Spleen (tissue), 7 donors: ENCODE data around the gene NYNRIN.

Experiments
- CTCF ChIP-seq, 11 experiments: fragments of 200-600 bp in 7 of 11; fragments of 450-650 bp in 4 of 11; sonication (generic) in 4 of 11; IDR thresholded peaks in 8 of 11; conservative IDR thresholded peaks in 3 of 11; 1 replicate in 7 of 11; 2 replicates in 4 of 11; pipeline versions ENCODE4 v1.4.0 to v1.8.0; 2016 to 2021; ENCODE audit warnings: antibody characterized with exemption in 11 of 11, inconsistent platforms in 4 of 11, mild to moderate bottlenecking in 1 of 11
- POLR2A ChIP-seq, 3 donors: fragments of 450-650 bp; IDR thresholded peaks; one replicate each; pipeline ENCODE4 v1.5.1; 2017; ENCODE audit warnings: antibody characterized with exemption in 3 of 3, mild to moderate bottlenecking in 1 of 3
- POLR2AphosphoS5 ChIP-seq, 3 donors: sonication (generic); formaldehyde crosslinking; IDR thresholded peaks; one replicate each; pipeline ENCODE4 v1.5.1; 2017; ENCODE audit warnings: antibody characterized with exemption in 3 of 3
- donor health status: DM: no; HTN: no; CAD: no; lungs with moderate emphysema.
- donor health status: DM: no; HTN: no; CAD: no.
- donor health status: DM: no; HTN: no; CAD: no.

GRCh38 chr14:24368212-24368561 lies 30.6 kb upstream of the NYNRIN start:
- TF ChIP-seq CTCF (IDR thresholded peaks at IDR 0.05 in 8 of 11, conservative IDR thresholded peaks at IDR 0.05 in 3 of 11) = no peak
- no peak for TF ChIP-seq POLR2AphosphoS5 (IDR thresholded peaks at IDR 0.05)
- no peak for TF ChIP-seq POLR2A (IDR thresholded peaks at IDR 0.05)
